GM12878 (cell line): ENCODE measurements around the gene SYT8.

Experiments used
- NR2C2 ChIP-seq: IDR thresholded peaks from 2 replicates; pipeline ENCODE4 v1.6.1; 2011; ENCODE audit warnings: borderline replicate concordance, low read depth; ENCODE audit not compliant: control insufficient read depth, insufficient read length
- TCF7 ChIP-seq: IDR thresholded peaks from 2 replicates; pipeline ENCODE4 v1.6.1; 2014; ENCODE audit warnings: antibody characterized with exemption, borderline replicate concordance

DNA sequence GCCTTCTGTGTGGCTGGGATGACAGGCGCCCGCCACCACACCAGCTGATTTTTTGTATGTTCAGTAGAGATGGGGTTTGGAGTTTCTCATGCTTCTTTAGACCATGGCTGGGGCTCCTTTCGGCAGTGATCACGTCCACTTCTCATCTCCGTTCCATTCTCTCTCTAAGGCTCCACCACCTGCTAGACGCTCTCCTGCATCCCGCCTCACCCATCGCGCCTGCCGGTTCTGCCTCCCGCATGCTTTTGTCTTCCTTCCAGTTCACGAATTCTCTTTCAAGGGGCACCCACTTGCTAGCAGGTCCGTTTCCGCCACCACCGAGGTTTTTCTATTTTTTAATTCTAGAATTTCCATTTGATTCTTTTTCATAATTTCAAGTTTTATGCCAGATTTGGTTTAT is 22.0 kb upstream of the SYT8 start:
- no peak for TF ChIP-seq TCF7
- no peak for TF ChIP-seq NR2C2
